ENCODE measurements around the gene DNAH10. TPM values are rescaled to one million over a fixed set of nuclear protein-coding genes. Genes with fewer than 3 reads are reported as not detected.

The DNAH10 gene
- polyA plus RNA-seq, 2 of the 4 experiments (the other 2 are of a cell fraction) = 0.14 to 0.39 TPM

DNA sequence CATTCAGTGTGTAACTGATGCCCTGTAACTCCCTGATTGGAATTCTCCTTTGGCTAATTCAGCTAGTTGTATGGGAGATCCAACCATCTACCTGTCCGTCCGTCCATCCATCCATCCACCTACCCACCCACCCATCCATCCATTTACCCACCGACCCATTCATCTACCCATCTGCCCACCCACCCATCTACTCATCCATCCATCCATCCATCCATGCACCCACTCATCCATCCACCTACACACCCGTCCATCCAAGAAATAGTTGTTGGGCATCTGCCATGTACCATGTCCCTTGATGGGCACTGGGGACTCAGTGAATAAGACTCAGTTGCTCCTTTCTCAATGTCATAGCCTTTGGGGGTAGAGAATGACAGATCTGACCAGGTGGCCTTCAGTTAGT lies 162.4 kb downstream of the DNAH10 start (continued):
- TF ChIP-seq, protein P1, sequence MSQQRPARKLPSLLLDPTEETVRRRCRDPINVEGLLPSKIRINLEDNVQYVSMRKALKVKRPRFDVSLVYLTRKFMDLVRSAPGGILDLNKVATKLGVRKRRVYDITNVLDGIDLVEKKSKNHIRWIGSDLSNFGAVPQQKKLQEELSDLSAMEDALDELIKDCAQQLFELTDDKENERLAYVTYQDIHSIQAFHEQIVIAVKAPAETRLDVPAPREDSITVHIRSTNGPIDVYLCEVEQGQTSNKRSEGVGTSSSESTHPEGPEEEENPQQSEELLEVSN (IDR thresholded peaks at IDR 0.05; ENCODE audit: borderline replicate concordance, low read depth) = no peak
- TF ChIP-seq ZC3H11A (IDR thresholded peaks at IDR 0.05) (no peak), JUNB (IDR thresholded peaks at IDR 0.05) (no peak), FOXS1 (CRISPR knock-in tag; IDR thresholded peaks at IDR 0.05) (no peak), RAD21 (conservative IDR thresholded peaks at IDR 0.05 in 1 of 2, IDR thresholded peaks at IDR 0.05 in 1 of 2) (no peak)
- TF ChIP-seq, protein P2, sequence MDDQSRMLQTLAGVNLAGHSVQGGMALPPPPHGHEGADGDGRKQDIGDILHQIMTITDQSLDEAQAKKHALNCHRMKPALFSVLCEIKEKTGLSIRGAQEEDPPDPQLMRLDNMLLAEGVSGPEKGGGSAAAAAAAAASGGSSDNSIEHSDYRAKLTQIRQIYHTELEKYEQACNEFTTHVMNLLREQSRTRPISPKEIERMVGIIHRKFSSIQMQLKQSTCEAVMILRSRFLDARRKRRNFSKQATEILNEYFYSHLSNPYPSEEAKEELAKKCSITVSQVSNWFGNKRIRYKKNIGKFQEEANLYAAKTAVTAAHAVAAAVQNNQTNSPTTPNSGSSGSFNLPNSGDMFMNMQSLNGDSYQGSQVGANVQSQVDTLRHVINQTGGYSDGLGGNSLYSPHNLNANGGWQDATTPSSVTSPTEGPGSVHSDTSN (IDR thresholded peaks at IDR 0.05) = no peak

DNA sequence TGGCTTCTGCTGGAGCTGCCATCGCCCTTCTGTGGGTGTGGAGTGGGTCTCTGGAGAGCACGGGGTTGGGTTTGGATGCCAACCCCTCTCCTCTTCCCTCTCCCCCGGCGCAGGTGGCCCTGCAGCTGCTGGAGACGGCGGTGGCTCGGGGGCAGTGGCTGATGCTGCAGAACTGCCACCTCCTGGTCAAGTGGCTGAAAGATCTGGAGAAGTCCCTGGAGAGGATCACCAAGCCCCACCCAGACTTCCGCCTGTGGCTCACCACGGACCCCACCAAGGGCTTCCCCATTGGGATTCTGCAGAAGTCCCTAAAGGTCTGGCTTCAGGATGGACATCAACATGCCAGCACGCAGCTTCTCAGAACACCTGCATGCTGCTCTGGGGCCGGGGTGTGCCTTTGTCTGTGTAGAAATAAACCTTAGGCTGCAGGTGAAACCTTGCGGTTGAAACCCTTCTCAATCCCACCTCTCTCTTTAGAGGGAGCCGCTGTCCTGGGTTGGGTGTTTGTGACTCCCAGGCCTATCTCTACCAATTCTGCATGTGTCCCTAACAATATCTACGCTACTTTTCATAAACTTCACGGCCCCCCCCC lies 166.3 kb downstream of the DNAH10 start:
- 70% methylated on average over 15 of the region's 15 CpGs for WGBS (ENCODE audit: missing lambda C conversion rate)
- H3K4me2 ChIP-seq = no peak overlapping the region
- H3K4me3 ChIP-seq = no peak overlapping the region
- no peak overlapping the region for H3K27ac ChIP-seq
- TF ChIP-seq PHF8 (IDR thresholded peaks at IDR 0.05; ENCODE audit: borderline replicate concordance, low read depth) = no peak
- no peak for DNase-seq (ENCODE audit: low read depth in 1 of 2, low spot score in 1 of 2)
- ATAC-seq = peak in 1 of 2 experiments; percentile 25; a peak in 3 of 6 replicates
- no peaks in the 10 kb centered on the region; the same call in 2 of the 3 replicates for H3K9me3 ChIP-seq
- no peaks in the 10 kb centered on the region for H3K4me1 ChIP-seq
- ChIA-PET POLR2A (no interaction called here), CTCF (interaction anchor here (0.8 kb wide), 1 partner anchor 14 kb away, joined by 3 read pairs; no protein-coding TSS in a partner anchor)
- FAIRE-seq = no peak

DNA sequence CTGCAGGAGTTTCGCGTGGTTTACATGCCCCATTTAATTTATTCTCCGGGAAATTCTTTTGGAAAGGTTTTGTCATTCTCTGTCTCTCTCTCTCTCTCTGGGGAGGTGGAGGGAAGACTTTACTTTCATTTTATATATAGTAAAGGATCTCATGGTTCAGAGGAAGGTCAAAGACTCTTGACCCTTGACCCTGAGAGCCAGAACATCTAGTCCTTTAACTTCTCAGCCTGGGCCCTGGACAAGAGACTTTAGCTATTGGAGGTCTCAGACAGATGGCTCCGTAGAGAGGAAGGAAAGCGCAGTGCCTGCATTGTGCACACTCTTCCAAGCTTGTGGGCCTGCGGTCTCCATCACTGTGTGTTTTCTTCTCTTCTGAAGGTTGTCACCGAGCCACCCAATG lies 166.8 kb downstream of the DNAH10 start:
- 72% methylated on average over 7 of the region's 7 CpGs for WGBS (ENCODE audit: missing lambda C conversion rate)
- Histone ChIP-seq H3K4me2 (no peak overlapping the region), H3K4me3 (no peak overlapping the region), H3K27ac (no peak overlapping the region), H3K9me3 (no peaks in the 10 kb centered on the region; the same call in 2 of the 3 replicates), H3K4me1 (no peaks in the 10 kb centered on the region)
- no peak for FAIRE-seq
- TF ChIP-seq JUN (IDR thresholded peaks at IDR 0.05) (no peak), RARB (CRISPR knock-in tag; IDR thresholded peaks at IDR 0.05) (no peak)
- no peak for DNase-seq (ENCODE audit: low read depth in 1 of 2, low spot score in 1 of 2)
- ChIA-PET CTCF (interaction anchor here (1.1 kb wide), 1 partner anchor 14 kb away, joined by 3 read pairs; no protein-coding TSS in a partner anchor), POLR2A (no interaction called here)
- no peak for ATAC-seq

DNA sequence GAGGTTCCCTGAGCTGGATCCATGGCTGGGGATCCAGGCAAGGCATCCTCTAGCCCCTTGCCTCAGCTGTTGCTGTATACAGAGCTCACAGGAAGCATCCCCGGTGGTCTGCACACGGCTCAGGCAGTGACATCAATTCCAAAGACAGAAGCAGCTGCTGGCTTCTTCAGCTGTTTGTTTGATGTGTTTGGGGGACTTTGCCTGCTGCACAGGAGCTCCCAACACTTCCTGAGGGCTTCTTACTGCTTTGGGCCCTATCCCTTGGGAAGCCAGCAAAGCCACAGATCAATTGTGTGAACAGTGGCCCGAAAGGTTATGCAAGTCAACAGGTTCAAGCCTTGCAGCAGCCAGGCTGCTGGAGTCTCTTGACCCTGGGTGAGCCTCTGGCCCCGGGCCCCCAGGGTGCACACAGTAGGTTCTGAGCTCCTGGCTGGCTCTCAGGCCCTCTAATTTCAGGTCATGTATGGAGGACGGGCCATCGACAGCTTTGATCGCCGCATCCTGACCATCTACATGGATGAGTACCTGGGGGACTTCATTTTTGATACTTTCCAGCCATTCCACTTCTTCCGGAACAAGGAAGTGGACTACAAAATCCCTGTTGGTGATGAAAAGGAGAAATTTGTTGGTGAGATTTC lies 168.0 kb downstream of the DNAH10 start:
- Histone ChIP-seq H3K4me3 (no peak overlapping the region), H3K4me2 (no peak overlapping the region), H3K4me1 (no peaks in the 10 kb centered on the region), H3K9me3 (no peaks in the 10 kb centered on the region; the same call in 2 of the 3 replicates), H3K27ac (no peak overlapping the region)
- ATAC-seq (no peak), DNase-seq (ENCODE audit: low read depth in 1 of 2, low spot score in 1 of 2) (no peak), FAIRE-seq (no peak)
- CTCF ChIA-PET = interaction anchor here (1.1 to 1.5 kb wide), 2 partner anchors 9 to 15 kb away, joined by 3 to 8 read pairs; no protein-coding TSS in a partner anchor
- WGBS (ENCODE audit: missing lambda C conversion rate) = 63% methylated on average over 9 of the region's 9 CpGs
- POLR2A ChIA-PET = no interaction called here
- no peak for TF ChIP-seq ZFP36 (IDR thresholded peaks at IDR 0.05; ENCODE audit: borderline replicate concordance, partially characterized antibody)
- no peak for TF ChIP-seq TFCP2L1 (CRISPR knock-in tag; IDR thresholded peaks at IDR 0.05)
- TF ChIP-seq HDAC2 (IDR thresholded peaks at IDR 0.05) = no peak
- TF ChIP-seq, protein P3, sequence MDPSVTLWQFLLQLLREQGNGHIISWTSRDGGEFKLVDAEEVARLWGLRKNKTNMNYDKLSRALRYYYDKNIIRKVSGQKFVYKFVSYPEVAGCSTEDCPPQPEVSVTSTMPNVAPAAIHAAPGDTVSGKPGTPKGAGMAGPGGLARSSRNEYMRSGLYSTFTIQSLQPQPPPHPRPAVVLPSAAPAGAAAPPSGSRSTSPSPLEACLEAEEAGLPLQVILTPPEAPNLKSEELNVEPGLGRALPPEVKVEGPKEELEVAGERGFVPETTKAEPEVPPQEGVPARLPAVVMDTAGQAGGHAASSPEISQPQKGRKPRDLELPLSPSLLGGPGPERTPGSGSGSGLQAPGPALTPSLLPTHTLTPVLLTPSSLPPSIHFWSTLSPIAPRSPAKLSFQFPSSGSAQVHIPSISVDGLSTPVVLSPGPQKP (IDR thresholded peaks at IDR 0.05; ENCODE audit: low read depth, low read length) = no peak
- TF ChIP-seq RAD21 (conservative IDR thresholded peaks at IDR 0.05 in 1 of 2, IDR thresholded peaks at IDR 0.05 in 1 of 2) = no peak
- no peak for TF ChIP-seq POLR2AphosphoS2 (conservative IDR thresholded peaks at IDR 0.05; ENCODE audit: low read length)
- no peak for TF ChIP-seq SREBF2 (IDR thresholded peaks at IDR 0.05)
- no peak for TF ChIP-seq CEBPB (IDR thresholded peaks at IDR 0.05)
- no peak for TF ChIP-seq RARB (CRISPR knock-in tag; IDR thresholded peaks at IDR 0.05)
- no peak for TF ChIP-seq HOXB13 (CRISPR knock-in tag; IDR thresholded peaks at IDR 0.05; ENCODE audit: low read depth)
- no peak for TF ChIP-seq EP300 (IDR thresholded peaks at IDR 0.05)
- no peak for TF ChIP-seq EHMT2 (IDR thresholded peaks at IDR 0.05; ENCODE audit: low read depth)
- no peak for TF ChIP-seq NFE2L2 (conservative IDR thresholded peaks at IDR 0.05; ENCODE audit: low read length)
- TF ChIP-seq EHF (CRISPR knock-in tag; IDR thresholded peaks at IDR 0.05) = no peak
- TF ChIP-seq, protein P4, sequence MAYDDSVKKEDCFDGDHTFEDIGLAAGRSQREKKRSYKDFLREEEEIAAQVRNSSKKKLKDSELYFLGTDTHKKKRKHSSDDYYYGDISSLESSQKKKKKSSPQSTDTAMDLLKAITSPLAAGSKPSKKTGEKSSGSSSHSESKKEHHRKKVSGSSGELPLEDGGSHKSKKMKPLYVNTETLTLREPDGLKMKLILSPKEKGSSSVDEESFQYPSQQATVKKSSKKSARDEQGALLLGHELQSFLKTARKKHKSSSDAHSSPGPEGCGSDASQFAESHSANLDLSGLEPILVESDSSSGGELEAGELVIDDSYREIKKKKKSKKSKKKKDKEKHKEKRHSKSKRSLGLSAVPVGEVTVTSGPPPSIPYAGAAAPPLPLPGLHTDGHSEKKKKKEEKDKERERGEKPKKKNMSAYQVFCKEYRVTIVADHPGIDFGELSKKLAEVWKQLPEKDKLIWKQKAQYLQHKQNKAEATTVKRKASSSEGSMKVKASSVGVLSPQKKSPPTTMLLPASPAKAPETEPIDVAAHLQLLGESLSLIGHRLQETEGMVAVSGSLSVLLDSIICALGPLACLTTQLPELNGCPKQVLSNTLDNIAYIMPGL (CRISPR knock-in tag; IDR thresholded peaks at IDR 0.05; ENCODE audit: borderline replicate concordance) = no peak
- TF ChIP-seq GATA3 (IDR thresholded peaks at IDR 0.05; ENCODE audit: borderline replicate concordance) = no peak
- no peak for TF ChIP-seq JUN (IDR thresholded peaks at IDR 0.05)
